Pancreas (tissue), 10 donors: ENCODE results near the gene SYNCRIP. TPM values are rescaled to one million over a fixed set of nuclear protein-coding genes. Genes with fewer than 3 reads are reported as not detected.

Source experiments
- ATAC-seq, 4 donors: fragments of 200-7000 bp; cut with Tn5 transposase; one replicate each; pipeline versions ENCODE4 v1.8.0 to v1.9.1; 2020; ENCODE audit warnings: mild to moderate bottlenecking in 4 of 4, moderate library complexity in 4 of 4
- DNase-seq, 6 donors: peaks; one replicate each; pipeline ENCODE4 v3.0.0-alpha.2; 2020
- FAIRE-seq: peaks from 2 replicates; lab custom pipeline; 2012; peaks lifted over from hg19 to GRCh38; lab: Jason Lieb, UNC
- H3K27ac ChIP-seq, 4 donors: fragments of 200-600 bp; sonication (generic); 1 replicate in 3 of 4; 2 replicates in 1 of 4; pipeline versions ENCODE4 v1.5.0 to v1.8.0; 2020
- H3K27me3 ChIP-seq, 4 donors: fragments of 200-600 bp; one replicate each; pipeline ENCODE4 v1.8.0; 2021
- H3K36me3 ChIP-seq, 3 donors: fragments of 200-600 bp; sonication (generic) in 1 of 3; one replicate each; pipeline versions ENCODE4 v1.5.0 to v1.8.0; 2020 to 2021
- H3K4me1 ChIP-seq, 3 donors: fragments of 200-600 bp; one replicate each; pipeline ENCODE4 v1.8.0; 2021
- H3K4me3 ChIP-seq, 4 donors: fragments of 200-600 bp; sonication (generic) in 2 of 4; one replicate each; pipeline versions ENCODE4 v1.5.0 to v1.8.0; 2020 to 2021
- H3K9me3 ChIP-seq, 4 donors: fragments of 200-600 bp; one replicate each; pipeline ENCODE4 v1.8.0; 2021
- WGBS, 2 donors: extraction: QIAGEN DNeasy Blood & Tissue Kit; methylation state at CpG; one replicate each; pipeline ENCODE4 v1.1.7; 2013; 5-methylcytosine and 5-hydroxymethylcytosine counted together
- intact Hi-C, 3 donors: fragments of 100-400 bp; cut with DNase I; formaldehyde crosslinking; loops; one replicate each; pipeline versions ENCODE4 v1.11.1 to v1.14.2; 2022
- polyA plus RNA-seq, 2 donors: library from polyadenylated mRNA; stranded (reverse); fragments of 200-250 nt; gene quantifications; one replicate each; pipeline ENCODE4 v1.2.3, GENCODE V29; 2013
- total RNA-seq, 6 donors: library from RNA; stranded (reverse); fragmentation: NEBNext Ultra II Directional in 4 of 6; extraction: Animal tissue kit (Norgen Biotek cat#: 25700) in 4 of 6; gene quantifications; one replicate each; pipeline versions ENCODE4 v1.2.1 to v1.2.4, GENCODE V29; 2021 to 2023
- TF ChIP-seq, protein P1 (sequence below), 4 donors: fragments of 200-600 bp; sonication (generic) in 3 of 4; IDR thresholded peaks; one replicate each; pipeline versions ENCODE4 v1.5.0 to v1.8.0; 2021; ENCODE audit warnings: antibody characterized with exemption in 4 of 4
- donor health status: healthy with polysubstance abuse.
- donor health status: DM: no; HTN: no; CAD: no; lungs with moderate emphysema.
- donor health status: DM: no; HTN: no; CAD: no.
- donor health status: control.
- donor health status: control.
- donor health status: Bipolar disorder and iron deficiency.
- donor health status: DM: yes; HTN: yes; CAD: no.
- donor health status: DM: no; HTN: no; CAD: no.
- donor health status: DM: no; HTN: no; CAD: no.
- donor health status: DM: yes; HTN: yes; CAD: no.

The SYNCRIP gene
- total and polyA plus RNA-seq, 8 donors, result 14.6 to 48.9 (median 34.9) TPM

- no peaks in the 10 kb centered on the region for H3K27me3 ChIP-seq
- WGBS, 2 donors, result 0 to 1% methylated on average over 34 of the region's 34 CpGs
- H3K4me3 ChIP-seq, result peak overlapping the region; percentile 64 to 83 (median 72)
- H3K36me3 ChIP-seq, result no peaks in the 10 kb centered on the region
- TF ChIP-seq, protein P1, sequence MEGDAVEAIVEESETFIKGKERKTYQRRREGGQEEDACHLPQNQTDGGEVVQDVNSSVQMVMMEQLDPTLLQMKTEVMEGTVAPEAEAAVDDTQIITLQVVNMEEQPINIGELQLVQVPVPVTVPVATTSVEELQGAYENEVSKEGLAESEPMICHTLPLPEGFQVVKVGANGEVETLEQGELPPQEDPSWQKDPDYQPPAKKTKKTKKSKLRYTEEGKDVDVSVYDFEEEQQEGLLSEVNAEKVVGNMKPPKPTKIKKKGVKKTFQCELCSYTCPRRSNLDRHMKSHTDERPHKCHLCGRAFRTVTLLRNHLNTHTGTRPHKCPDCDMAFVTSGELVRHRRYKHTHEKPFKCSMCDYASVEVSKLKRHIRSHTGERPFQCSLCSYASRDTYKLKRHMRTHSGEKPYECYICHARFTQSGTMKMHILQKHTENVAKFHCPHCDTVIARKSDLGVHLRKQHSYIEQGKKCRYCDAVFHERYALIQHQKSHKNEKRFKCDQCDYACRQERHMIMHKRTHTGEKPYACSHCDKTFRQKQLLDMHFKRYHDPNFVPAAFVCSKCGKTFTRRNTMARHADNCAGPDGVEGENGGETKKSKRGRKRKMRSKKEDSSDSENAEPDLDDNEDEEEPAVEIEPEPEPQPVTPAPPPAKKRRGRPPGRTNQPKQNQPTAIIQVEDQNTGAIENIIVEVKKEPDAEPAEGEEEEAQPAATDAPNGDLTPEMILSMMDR (IDR thresholded peaks at IDR 0.05), result no peak
- H3K9me3 ChIP-seq, result no peaks in the 10 kb centered on the region
- ATAC-seq (peak; percentile 7 to 32 (median 26)), DNase-seq (no peak), FAIRE-seq (no peak)
- H3K4me1 ChIP-seq, result peaks cover 4 to 13% (median 4%) of the 10 kb centered on the region in 3 donors
- intact Hi-C loops, result loop anchor here in 2 of 3 donors (5.0 kb wide), 1 partner anchor 36 kb away; the partner anchor contains the start of gene SYNCRIP (in 2 of the 2)
- peak overlapping the region; percentile 56 to 90 (median 75) for H3K27ac ChIP-seq
Measured at GRCh38 chr6:85678026-85678601, 35.4 kb upstream of the SYNCRIP start.

DNA sequence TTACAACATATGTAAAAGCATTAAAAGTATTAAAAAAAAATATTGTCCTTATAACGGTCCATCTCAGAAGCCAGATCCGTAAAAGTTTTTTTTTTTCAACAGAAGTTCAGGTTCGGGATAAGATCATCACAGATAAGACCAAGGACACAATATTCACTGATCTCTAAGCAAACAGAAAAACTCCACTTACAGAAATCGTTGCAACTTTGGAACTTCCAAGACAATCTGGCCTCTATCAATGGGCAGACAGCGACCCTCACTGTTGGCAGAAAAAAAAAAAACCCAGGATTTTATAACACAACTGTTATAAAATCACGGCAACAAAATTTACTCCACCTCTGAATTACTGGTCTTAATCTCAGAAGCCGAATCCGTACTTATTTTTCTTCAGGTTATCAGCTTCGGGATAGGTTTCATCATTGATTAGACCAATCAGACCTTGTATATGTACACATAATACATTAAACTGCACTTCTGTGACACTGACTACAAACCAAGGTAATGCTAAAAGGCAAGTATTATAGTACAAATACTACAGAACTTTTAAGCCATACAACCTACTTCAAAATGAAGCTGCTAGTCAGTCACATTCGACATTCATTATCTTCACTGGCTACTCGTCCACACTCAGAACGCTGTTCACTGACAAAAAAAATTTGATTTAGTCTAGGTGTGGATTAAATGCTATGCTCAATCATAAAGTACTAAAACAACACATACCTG, 34.7 kb upstream of the SYNCRIP start:
- intact Hi-C loops, result loop anchor here in 2 of 3 donors (5.0 kb wide), 1 partner anchor 35 kb away; the partner anchor contains the start of gene SYNCRIP (in 2 of the 2)
- H3K27ac ChIP-seq, result peak overlapping the region in 1 of 4 donors; percentile 90
- no peak for ATAC-seq
- 0 to 1% methylated on average over 12 of the region's 12 CpGs for WGBS, 2 donors
- no peak for DNase-seq
- no peaks in the 10 kb centered on the region for H3K36me3 ChIP-seq
- peaks cover 4 to 13% (median 4%) of the 10 kb centered on the region in 3 donors for H3K4me1 ChIP-seq
- TF ChIP-seq, protein P1 (IDR thresholded peaks at IDR 0.05), result no peak
- peak overlapping the region; percentile 64 to 83 (median 72) for H3K4me3 ChIP-seq
- H3K27me3 ChIP-seq, result no peaks in the 10 kb centered on the region
- FAIRE-seq, result no peak
- no peaks in the 10 kb centered on the region for H3K9me3 ChIP-seq

DNA sequence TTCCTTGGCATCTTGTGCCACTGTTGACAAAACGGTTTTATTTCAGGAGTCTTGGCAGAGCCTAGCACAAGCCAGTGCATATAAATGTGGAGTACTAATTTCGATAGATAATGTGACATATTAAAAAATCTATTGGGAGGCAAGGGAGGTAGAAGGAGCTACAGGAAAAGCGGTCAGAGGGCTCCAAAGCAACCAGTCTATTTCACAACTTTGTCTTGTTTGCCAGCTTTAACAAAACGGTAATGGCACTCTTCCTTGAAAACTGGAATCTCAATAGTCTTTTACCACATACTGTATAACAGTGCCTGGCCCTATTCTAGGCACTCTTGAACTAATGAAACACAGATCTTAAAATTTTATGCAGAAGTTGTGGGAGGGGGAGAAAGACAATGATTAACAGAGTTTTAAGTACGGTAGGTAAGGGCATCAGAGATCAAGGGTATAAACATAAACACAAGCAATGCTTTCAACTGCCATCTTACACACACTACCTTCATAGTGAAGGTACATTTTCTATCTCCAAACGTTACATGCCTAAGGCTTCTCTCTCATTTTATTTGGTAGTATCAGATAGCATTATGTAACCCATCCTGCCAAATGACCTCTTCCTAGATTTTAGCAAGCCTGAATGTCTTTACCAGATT, 33.5 kb upstream of the SYNCRIP start:
- no peak for FAIRE-seq
- DNase-seq, result no peak
- intact Hi-C loops, result loop anchor here in 2 of 3 donors (5.0 kb wide), 1 partner anchor 34 kb away; the partner anchor contains the start of gene SYNCRIP (in 2 of the 2)

GRCh38 chr6:85675030-85675819, 32.5 kb upstream of the SYNCRIP start:
- Histone ChIP-seq H3K36me3 (no peaks in the 10 kb centered on the region), H3K9me3 (no peaks in the 10 kb centered on the region), H3K4me3 (peak overlapping the region in 1 of 4 donors; percentile 71), H3K4me1 (peaks cover 4 to 13% (median 4%) of the 10 kb centered on the region in 3 donors), H3K27me3 (no peaks in the 10 kb centered on the region), H3K27ac (no peak overlapping the region)
- WGBS, 2 donors, result 84 to 92% methylated on average over 4 of the region's 4 CpGs
- TF ChIP-seq, protein P1 (IDR thresholded peaks at IDR 0.05), result no peak
- ATAC-seq (no peak), DNase-seq (no peak), FAIRE-seq (no peak)
- intact Hi-C loops, result loop anchor here in 2 of 3 donors (5.0 kb wide), 1 partner anchor 33 kb away; the partner anchor contains the start of gene SYNCRIP (in 2 of the 2)

More for the DNA sequence above, 33.5 kb upstream of the SYNCRIP start:
- Histone ChIP-seq H3K27me3 (no peaks in the 10 kb centered on the region), H3K9me3 (no peaks in the 10 kb centered on the region), H3K4me3 (peak overlapping the region in 3 of 4 donors; percentile 64 to 72 (median 71)), H3K27ac (no peak overlapping the region), H3K4me1 (peaks cover 4 to 13% (median 4%) of the 10 kb centered on the region in 3 donors), H3K36me3 (no peaks in the 10 kb centered on the region)
- TF ChIP-seq, protein P1 (IDR thresholded peaks at IDR 0.05), result no peak
- WGBS, 2 donors, result 7 to 8% methylated on average over 6 of the region's 6 CpGs
- ATAC-seq, result no peak
